Stimulated activated CD8-positive, alpha-beta memory T cell treated with anti-CD3 and anti-CD28 coated beads, Interleukin-15, amount 100 ng/mL, for 24 hours (primary cell): ENCODE results near the gene BGN.

ENCODE experiments used
- DNase-seq: peaks from one replicate; pipeline ENCODE4 v3.0.0-alpha.2; 2020; ENCODE audit warnings: low read depth

Gene BGN

GRCh38 chrX:153494541-153495361 is at the start of gene BGN:
BGN (plus strand) TSS chrX:153494980; CDS start chrX:153504632, 9,652 bp downstream.
- no peak for DNase-seq

GRCh38 chrX:153445106-153445855 is 49.5 kb upstream of the BGN start:
- no peak for DNase-seq

- DNase-seq = no peak
Measured at GRCh38 chrX:153445856-153446635, 48.7 kb upstream of the BGN start, which contains the start of gene TREX2. TREX2 (minus strand) TSS chrX:153446056; CDS start chrX:153445430, 626 bp downstream.

- no peak for DNase-seq
Measured at GRCh38 chrX:153446636-153446936, 48.2 kb upstream of the BGN start.

GRCh38 chrX:153446950-153447580 is 47.7 kb upstream of the BGN start:
- no peak for DNase-seq

- no peak for DNase-seq
Measured at GRCh38 chrX:153447581-153447960, 47.2 kb upstream of the BGN start.

- DNase-seq = no peak
Measured at GRCh38 chrX:153448556-153449367, 46.0 kb upstream of the BGN start.

GRCh38 chrX:153449368-153450113 is 45.2 kb upstream of the BGN start:
- DNase-seq = no peak

- no peak for DNase-seq
Measured at GRCh38 chrX:153450114-153450948, 44.4 kb upstream of the BGN start.

GRCh38 chrX:153450949-153451277 is 43.9 kb upstream of the BGN start:
- DNase-seq = no peak

- DNase-seq = no peak
Measured at GRCh38 chrX:153454901-153455550, 39.8 kb upstream of the BGN start.

GRCh38 chrX:153455571-153455970 is 39.2 kb upstream of the BGN start:
- no peak for DNase-seq

GRCh38 chrX:153456161-153456560 is 38.6 kb upstream of the BGN start:
- DNase-seq = no peak

- DNase-seq = no peak
Measured at GRCh38 chrX:153456704-153457103, 38.1 kb upstream of the BGN start.

- no peak for DNase-seq
Measured at GRCh38 chrX:153457136-153457825, 37.5 kb upstream of the BGN start.

- DNase-seq = no peak
Measured at GRCh38 chrX:153457827-153458466, 36.8 kb upstream of the BGN start.

GRCh38 chrX:153458476-153458875 is 36.3 kb upstream of the BGN start:
- no peak for DNase-seq

- DNase-seq = no peak
Measured at GRCh38 chrX:153459986-153460385, 34.8 kb upstream of the BGN start.
